HCT116 (cell line): ENCODE data around the gene TAF1D. TPM values are rescaled to one million over a fixed set of nuclear protein-coding genes. Genes with fewer than 3 reads are reported as not detected.
A peak's percentile ranks its signal among the peaks of the same experiment; 100 is the strongest.

Source experiments
- ATAC-seq: fragments of 200-7000 bp; cut with Tn5 transposase; 2 replicates; pipeline ENCODE4 v1.9.1; 2020; ENCODE audit warnings: mild to moderate bottlenecking, moderate library complexity
- BruUV-seq: library from RNA; stranded (reverse); fragments of 400-500 nt; replicated peaks from 2 replicates; lab custom pipeline; 2021; lab: Mats Ljungman, UMichigan
- CTCF ChIA-PET: fragments of 300-600 bp; sonication (Branson Sonifier 250); formaldehyde crosslinking; loops from one replicate; lab custom pipeline; 2021; ENCODE audit warnings: antibody characterized with exemption; lab: Charles Lee
- POLR2A ChIA-PET: fragments of 300-600, 350-600 bp; sonication (Branson Sonifier 250); formaldehyde crosslinking; loops from one replicate; lab custom pipeline; 2021; ENCODE audit warnings: antibody characterized with exemption; lab: Charles Lee
- RAD21 ChIA-PET, 2 experiments: fragments of 300-600 bp; sonication (Branson Sonifier 250); formaldehyde crosslinking; loops; one replicate each; lab custom pipeline; 2023; ENCODE audit warnings: low total read pairs in 2 of 2; ENCODE audit not compliant: uncharacterized antibody in 2 of 2, unreplicated experiment in 2 of 2, low non-redundant PET in 1 of 2; lab: Charles Lee
- DNase-seq: peaks from one replicate; pipeline ENCODE4 v3.0.0-alpha.2; 2010; ENCODE audit warnings: low read depth, low spot score
- H2AFZ ChIP-seq: fragments of 200-600 bp; shearing (Covaris generic), sonication (generic); 2 replicates; pipeline ENCODE4 v1.6.1; 2017; ENCODE audit warnings: low read depth, mixed run types, mixed read lengths, antibody characterized with exemption, low read length; ENCODE audit not compliant: poor library complexity, severe bottlenecking
- H3K27ac ChIP-seq: 2 replicates; pipeline ENCODE4 v1.5.1; 2012; ENCODE audit warnings: low read depth, low read length
- H3K27me3 ChIP-seq: fragments of 200-600 bp; sonication (generic); 2 replicates; pipeline ENCODE4 v1.6.1; 2016; ENCODE audit warnings: mixed run types, low read length, mixed read lengths; ENCODE audit not compliant: insufficient read depth
- H3K36me3 ChIP-seq, 2 experiments: fragments of 200-500 bp in 1 of 2; fragments of 200-600 bp in 1 of 2; sonication (Bioruptor generic) in 1 of 2; sonication (generic) in 1 of 2; 2 replicates each; pipeline versions ENCODE4 v1.5.1 to v1.6.1; 2014 to 2016; ENCODE audit warnings: low read length in 2 of 2, inconsistent platforms in 1 of 2, mixed read lengths in 1 of 2, mixed run types in 1 of 2; ENCODE audit not compliant: insufficient read depth in 2 of 2, control insufficient read depth in 1 of 2
- H3K4me1 ChIP-seq, 2 experiments: fragments of 200-600 bp in 1 of 2; sonication (generic) in 1 of 2; 2 replicates each; pipeline versions ENCODE4 v1.5.1 to v1.6.1; 2012 to 2017; ENCODE audit warnings: low read length in 2 of 2, inconsistent platforms in 1 of 2, mild to moderate bottlenecking in 1 of 2, mixed read lengths in 1 of 2, mixed run types in 1 of 2, moderate library complexity in 1 of 2; ENCODE audit not compliant: insufficient read depth in 2 of 2, control insufficient read depth in 1 of 2
- H3K4me2 ChIP-seq: fragments of 200-600 bp; sonication (generic); 2 replicates; pipeline ENCODE4 v1.6.1; 2017; ENCODE audit warnings: mixed run types, low read length, mixed read lengths
- H3K4me3 ChIP-seq, 2 experiments: fragments of 200-600 bp in 1 of 2; sonication (generic) in 1 of 2; replicated peaks in 1 of 2; 2 replicates each; pipeline ENCODE4 v1.5.1; 2011 to 2016; ENCODE audit warnings: low read length in 2 of 2, control low read depth in 1 of 2, low read depth in 1 of 2, mild to moderate bottlenecking in 1 of 2, mixed read lengths in 1 of 2, mixed run types in 1 of 2
- H3K79me2 ChIP-seq: fragments of 200-600 bp; sonication (generic); 2 replicates; pipeline ENCODE4 v1.6.1; 2017; ENCODE audit warnings: mild to moderate bottlenecking, mixed run types, low read length, moderate library complexity, mixed read lengths; ENCODE audit not compliant: insufficient read depth
- H3K9ac ChIP-seq: fragments of 200-600 bp; sonication (generic); 2 replicates; pipeline ENCODE4 v1.6.1; 2016; ENCODE audit warnings: low read length, mixed read lengths
- H3K9me2 ChIP-seq: fragments of 200-600 bp; sonication (generic), shearing (Covaris generic); 2 replicates; pipeline ENCODE4 v1.6.1; 2017; ENCODE audit warnings: mixed run types, mild to moderate bottlenecking, moderate library complexity; ENCODE audit not compliant: insufficient read depth
- H3K9me3 ChIP-seq, 2 experiments: fragments of 200-500 bp in 1 of 2; fragments of 200-600 bp in 1 of 2; sonication (Bioruptor generic) in 1 of 2; sonication (generic) in 1 of 2; 2 replicates each; pipeline ENCODE4 v1.6.1; 2014 to 2017; ENCODE audit warnings: low read length in 2 of 2, mixed read lengths in 2 of 2, inconsistent platforms in 1 of 2, low read depth in 1 of 2, mild to moderate bottlenecking in 1 of 2, mixed run types in 1 of 2, moderate library complexity in 1 of 2; ENCODE audit not compliant: control insufficient read depth in 1 of 2, insufficient read depth in 1 of 2
- H4K20me1 ChIP-seq: fragments of 200-600 bp; sonication (generic), shearing (Covaris generic); 2 replicates; pipeline ENCODE4 v1.6.1; 2017; ENCODE audit warnings: mixed run types, mild to moderate bottlenecking, moderate library complexity; ENCODE audit not compliant: insufficient read depth
- ATF3 ChIP-seq: IDR thresholded peaks from 2 replicates; pipeline ENCODE4 v1.6.1; 2012
- EGR1 ChIP-seq: IDR thresholded peaks from 2 replicates; pipeline ENCODE4 v1.6.1; 2012; ENCODE audit warnings: low read depth
- EZH2 ChIP-seq: fragments of 200-600 bp; sonication (generic); IDR thresholded peaks from 2 replicates; pipeline ENCODE4 v1.6.1; 2017; ENCODE audit warnings: antibody characterized with exemption, mixed run types
- FOSL1 ChIP-seq: IDR thresholded peaks from 2 replicates; pipeline ENCODE4 v1.6.1; 2012; ENCODE audit warnings: low read depth
- POLR2AphosphoS5 ChIP-seq: IDR thresholded peaks from 2 replicates; pipeline ENCODE4 v1.6.1; 2011; ENCODE audit warnings: mild to moderate bottlenecking, low read depth, low read length, moderate library complexity
- SIN3A ChIP-seq: IDR thresholded peaks from 2 replicates; pipeline ENCODE4 v1.6.1; 2012; ENCODE audit warnings: low read depth
- YY1 ChIP-seq: IDR thresholded peaks from 2 replicates; pipeline ENCODE4 v1.6.1; 2011; ENCODE audit warnings: low read length, low read depth, moderate library complexity, mild to moderate bottlenecking; ENCODE audit not compliant: insufficient replicate concordance; ENCODE audit errors: extremely low read depth
- intact Hi-C: fragments of 100-400 bp; cut with micrococcal nuclease; formaldehyde crosslinking; loops from 2 replicates; pipeline ENCODE4 v1.10.0; 2022
- total RNA-seq: library from RNA; stranded (reverse); gene quantifications from one replicate; pipeline ENCODE4 v1.2.1, GENCODE V29; 2021; ENCODE audit not compliant: unreplicated experiment

The TAF1D gene
- total RNA-seq, 1 experiment from 2014 or later, result 267 TPM

- H3K27me3 ChIP-seq, result no peaks in the 10 kb centered on the region
- intact Hi-C loops, result no loop called here
- POLR2A ChIA-PET, result interaction anchor here (1.4 to 4.9 kb wide), 2 partner anchors 8 kb away, joined by 3 to 43 read pairs; partner anchors contain the start of genes C11orf54 and TAF1D
- H3K4me1 ChIP-seq, result peaks cover 5 to 10% of the 10 kb centered on the region in 2 experiments
- CTCF ChIA-PET, result no interaction called here
- BruUV-seq, result no TSS peak
- H3K9ac ChIP-seq, result no peak overlapping the region
- H3K4me2 ChIP-seq, result no peak overlapping the region
- peaks cover 73% of the 10 kb centered on the region for H3K79me2 ChIP-seq
- H2AFZ ChIP-seq, result no peak overlapping the region
- no peak for DNase-seq
- no peak for TF ChIP-seq YY1
- no peak for TF ChIP-seq EGR1
- 0 out of 2 replicates have a peak, but pooled peaks have one; percentile 20 for TF ChIP-seq POLR2AphosphoS5
- TF ChIP-seq SIN3A, result no peak
- no peak for TF ChIP-seq ATF3
- no peak for TF ChIP-seq EZH2
- H3K27ac ChIP-seq, result no peak overlapping the region; the same call in 1 of the 2 replicates
- peaks cover 91 to 100% of the 10 kb centered on the region in 2 experiments for H3K36me3 ChIP-seq
- RAD21 ChIA-PET, result no interaction called here
- no peak for ATAC-seq
- no peak overlapping the region for H3K4me3 ChIP-seq
- peaks cover 96% of the 10 kb centered on the region for H4K20me1 ChIP-seq
- H3K9me2 ChIP-seq, result no peaks in the 10 kb centered on the region
- H3K9me3 ChIP-seq, result no peaks in the 10 kb centered on the region
These were observed 7.8 kb downstream of the TAF1D start for GRCh38 chr11:93733474-93733873.

GRCh38 chr11:93732237-93732892, 8.9 kb downstream of the TAF1D start:
- POLR2A ChIA-PET, result interaction anchor here (4.9 kb wide), 1 partner anchor 9 kb away, joined by 43 read pairs; the partner anchor contains the start of genes C11orf54 and TAF1D
- no TSS peak for BruUV-seq
- no peaks in the 10 kb centered on the region for H3K9me3 ChIP-seq
- DNase-seq, result no peak
- no peak overlapping the region for H2AFZ ChIP-seq
- TF ChIP-seq FOSL1, result no peak
- TF ChIP-seq POLR2AphosphoS5, result peak; percentile 4
- TF ChIP-seq, all 23 proteins: peak for 1
- Histone ChIP-seq H3K4me1 (no peaks in the 10 kb centered on the region), H3K79me2 (peaks cover 62% of the 10 kb centered on the region), H3K9me2 (no peaks in the 10 kb centered on the region), H3K9ac (no peak overlapping the region), H3K27me3 (no peaks in the 10 kb centered on the region), H4K20me1 (peaks cover 88% of the 10 kb centered on the region), H3K4me2 (no peak overlapping the region), H3K27ac (no peak overlapping the region), H3K4me3 (no peak overlapping the region), H3K36me3 (peaks cover 80 to 93% of the 10 kb centered on the region in 2 experiments)
- RAD21 ChIA-PET, result no interaction called here
- CTCF ChIA-PET, result interaction anchor here (0.6 kb wide), 1 partner anchor 13 kb away, joined by 3 read pairs; no protein-coding TSS in a partner anchor
- intact Hi-C loops, result no loop called here
- ATAC-seq, result no peak
